SK-N-MC (cell line): Measurements from ENCODE around the gene KCNJ18.
"Not testable (repeated sequence)": the region's sequence is repeated elsewhere in the genome, so short reads cannot be mapped to it uniquely, and the experiment has no call there.

Experiments used
- EZH2 ChIP-seq: fragments of 200-600 bp; sonication (generic); IDR thresholded peaks from one replicate; pipeline ENCODE4 v1.6.1; 2017; ENCODE audit warnings: antibody characterized with exemption
- FOXP2 ChIP-seq: optimal IDR thresholded peaks from 2 replicates; pipeline ENCODE3; 2011; ENCODE audit warnings: mild to moderate bottlenecking, moderate library complexity; ENCODE audit not compliant: insufficient read depth; ENCODE audit errors: extremely low read length, control extremely low read depth
- POLR2AphosphoS5 ChIP-seq: IDR thresholded peaks from 2 replicates; pipeline ENCODE4 v1.6.1; 2012; ENCODE audit warnings: mild to moderate bottlenecking, low read depth, low read length, borderline replicate concordance

GRCh38 chr17:21731076-21731475, 38.8 kb downstream of the KCNJ18 start:
- not testable (repeated sequence) for TF ChIP-seq EZH2, FOXP2, POLR2AphosphoS5
